ENCODE measurements around the gene TNNC1.

DNA sequence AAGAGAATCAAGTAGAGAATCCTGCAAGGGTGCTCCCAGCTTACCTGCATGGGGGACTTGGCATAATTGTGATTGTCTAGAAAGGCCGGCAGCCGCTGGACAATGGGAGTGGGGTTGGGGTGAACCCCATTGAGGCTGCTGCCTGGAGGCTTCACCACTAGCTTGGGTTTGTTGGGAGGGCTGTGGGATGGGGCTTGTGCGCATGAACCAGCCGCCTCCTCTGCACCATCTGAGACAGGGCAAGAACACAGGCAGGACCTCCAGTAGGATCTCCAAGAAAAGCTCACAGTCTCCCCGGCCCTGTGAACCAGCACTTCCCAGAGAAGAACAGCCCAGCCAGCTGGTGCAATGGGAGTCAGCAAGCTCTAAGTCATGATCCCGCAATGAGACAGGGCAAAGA lies 48.8 kb downstream of the TNNC1 start:
- TF ChIP-seq, protein P1, sequence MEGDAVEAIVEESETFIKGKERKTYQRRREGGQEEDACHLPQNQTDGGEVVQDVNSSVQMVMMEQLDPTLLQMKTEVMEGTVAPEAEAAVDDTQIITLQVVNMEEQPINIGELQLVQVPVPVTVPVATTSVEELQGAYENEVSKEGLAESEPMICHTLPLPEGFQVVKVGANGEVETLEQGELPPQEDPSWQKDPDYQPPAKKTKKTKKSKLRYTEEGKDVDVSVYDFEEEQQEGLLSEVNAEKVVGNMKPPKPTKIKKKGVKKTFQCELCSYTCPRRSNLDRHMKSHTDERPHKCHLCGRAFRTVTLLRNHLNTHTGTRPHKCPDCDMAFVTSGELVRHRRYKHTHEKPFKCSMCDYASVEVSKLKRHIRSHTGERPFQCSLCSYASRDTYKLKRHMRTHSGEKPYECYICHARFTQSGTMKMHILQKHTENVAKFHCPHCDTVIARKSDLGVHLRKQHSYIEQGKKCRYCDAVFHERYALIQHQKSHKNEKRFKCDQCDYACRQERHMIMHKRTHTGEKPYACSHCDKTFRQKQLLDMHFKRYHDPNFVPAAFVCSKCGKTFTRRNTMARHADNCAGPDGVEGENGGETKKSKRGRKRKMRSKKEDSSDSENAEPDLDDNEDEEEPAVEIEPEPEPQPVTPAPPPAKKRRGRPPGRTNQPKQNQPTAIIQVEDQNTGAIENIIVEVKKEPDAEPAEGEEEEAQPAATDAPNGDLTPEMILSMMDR (IDR thresholded peaks at IDR 0.05; ENCODE audit: low read depth, low read length), result no peak
- no peak for TF ChIP-seq EZH2phosphoT487 (IDR thresholded peaks at IDR 0.05; ENCODE audit: low read depth)

Data from OCI-LY3 (cell line).